Bronchial epithelial cell (primary cell): ENCODE measurements around the gene DPYSL5. TPM values are rescaled to one million over a fixed set of nuclear protein-coding genes. Genes with fewer than 3 reads are reported as not detected.

Experiments used
- DNase-seq: peaks from one replicate; pipeline ENCODE4 v3.0.0-alpha.2; 2010; ENCODE audit warnings: low read depth
- FAIRE-seq: peaks from 2 replicates; lab custom pipeline; 2011; peaks lifted over from hg19 to GRCh38; lab: Jason Lieb, UNC
- H3K27me3 ChIP-seq: 2 replicates; pipeline ENCODE4 v1.5.1; 2011; ENCODE audit warnings: low read length; ENCODE audit not compliant: control insufficient read depth, insufficient read depth
- H3K36me3 ChIP-seq: 2 replicates; pipeline ENCODE4 v1.5.1; 2011; ENCODE audit warnings: low read length; ENCODE audit not compliant: control insufficient read depth, insufficient read depth
- H3K4me3 ChIP-seq: 2 replicates; pipeline ENCODE4 v1.5.1; 2011; ENCODE audit warnings: mild to moderate bottlenecking, low read depth, low read length, control low read depth
- CTCF ChIP-seq: IDR thresholded peaks from 2 replicates; pipeline ENCODE4 v1.5.1; 2011; ENCODE audit warnings: mild to moderate bottlenecking, moderate library complexity, low read length, control low read depth, inconsistent platforms; ENCODE audit not compliant: insufficient read depth, severe bottlenecking
- total RNA-seq: library from RNA; depleted of rRNA; stranded (reverse); fragments of >200 nt; gene quantifications from 2 replicates; pipeline ENCODE4 v1.2.1, GENCODE V29; 2014

DPYSL5 gene
- total RNA-seq, 1 donor from 2014 or later, result not detected

- peaks cover 3% of the 10 kb centered on the region for H3K27me3 ChIP-seq
- DNase-seq (no peak), FAIRE-seq (no peak)
- TF ChIP-seq CTCF, result no peak
- H3K36me3 ChIP-seq, result no peaks in the 10 kb centered on the region
- no peak overlapping the region for H3K4me3 ChIP-seq
These were observed 31.0 kb upstream of the DPYSL5 start for GRCh38 chr2:26816893-26817292.

- Histone ChIP-seq H3K4me3 (no peak overlapping the region), H3K36me3 (no peaks in the 10 kb centered on the region), H3K27me3 (peaks cover 3% of the 10 kb centered on the region)
- no peak for FAIRE-seq
- no peak for DNase-seq
- TF ChIP-seq CTCF, result no peak
These were observed 29.7 kb upstream of the DPYSL5 start for GRCh38 chr2:26818255-26818654.

GRCh38 chr2:26818972-26819371, 29.0 kb upstream of the DPYSL5 start:
- FAIRE-seq, result no peak
- Histone ChIP-seq H3K27me3 (peaks cover 3% of the 10 kb centered on the region), H3K4me3 (no peak overlapping the region), H3K36me3 (no peaks in the 10 kb centered on the region)
- no peak for TF ChIP-seq CTCF
- no peak for DNase-seq

GRCh38 chr2:26820932-26821331, 27.0 kb upstream of the DPYSL5 start:
- no peak for DNase-seq
- FAIRE-seq, result no peak
- no peak overlapping the region for H3K4me3 ChIP-seq
- no peak for TF ChIP-seq CTCF
- peaks cover 3% of the 10 kb centered on the region for H3K27me3 ChIP-seq
- no peaks in the 10 kb centered on the region for H3K36me3 ChIP-seq

GRCh38 chr2:26822877-26823276, 25.1 kb upstream of the DPYSL5 start:
- DNase-seq (no peak), FAIRE-seq (no peak)
- Histone ChIP-seq H3K27me3 (peaks cover 3% of the 10 kb centered on the region), H3K4me3 (no peak overlapping the region), H3K36me3 (no peaks in the 10 kb centered on the region)
- no peak for TF ChIP-seq CTCF
